CD4-positive, alpha-beta T cell treated with Interleukin-4 for 1 hour (primary cell): ENCODE measurements around the gene DNAAF8.
"Not testable (repeated sequence)": the region's sequence is repeated elsewhere in the genome, so short reads cannot be mapped to it uniquely, and the experiment has no call there.

Experiments
- DNase-seq, 2 donors: peaks; one replicate each; pipeline ENCODE4 v3.0.0-alpha.2; 2020 to 2022

Gene DNAAF8

DNA sequence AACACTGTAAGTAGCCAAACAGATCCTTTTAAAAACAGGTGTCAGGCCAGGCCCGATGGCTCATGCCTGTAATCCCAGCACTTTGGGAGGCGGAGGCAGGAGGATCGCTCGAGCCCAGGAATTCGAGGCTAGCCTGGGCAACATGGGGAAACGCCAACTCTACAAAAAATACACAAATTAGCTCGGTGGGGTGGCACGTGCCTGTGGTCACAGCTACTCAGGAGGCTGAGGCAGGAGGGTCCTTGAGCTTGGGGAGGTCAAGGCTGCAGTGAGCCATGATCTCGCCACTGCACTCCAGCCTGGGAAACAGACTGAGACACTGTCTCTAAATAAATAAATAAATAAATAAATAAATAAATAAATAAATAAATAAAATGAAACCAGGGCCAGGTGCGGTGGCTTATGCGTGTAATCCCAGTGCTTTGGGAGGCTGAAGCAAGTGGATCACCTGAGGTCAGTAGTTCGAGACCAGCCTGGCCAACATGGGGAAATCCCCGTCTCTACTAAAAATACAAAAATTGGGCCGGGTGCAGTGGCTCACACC is 50.2 kb downstream of the DNAAF8 start:
- not testable (repeated sequence) for DNase-seq

DNA sequence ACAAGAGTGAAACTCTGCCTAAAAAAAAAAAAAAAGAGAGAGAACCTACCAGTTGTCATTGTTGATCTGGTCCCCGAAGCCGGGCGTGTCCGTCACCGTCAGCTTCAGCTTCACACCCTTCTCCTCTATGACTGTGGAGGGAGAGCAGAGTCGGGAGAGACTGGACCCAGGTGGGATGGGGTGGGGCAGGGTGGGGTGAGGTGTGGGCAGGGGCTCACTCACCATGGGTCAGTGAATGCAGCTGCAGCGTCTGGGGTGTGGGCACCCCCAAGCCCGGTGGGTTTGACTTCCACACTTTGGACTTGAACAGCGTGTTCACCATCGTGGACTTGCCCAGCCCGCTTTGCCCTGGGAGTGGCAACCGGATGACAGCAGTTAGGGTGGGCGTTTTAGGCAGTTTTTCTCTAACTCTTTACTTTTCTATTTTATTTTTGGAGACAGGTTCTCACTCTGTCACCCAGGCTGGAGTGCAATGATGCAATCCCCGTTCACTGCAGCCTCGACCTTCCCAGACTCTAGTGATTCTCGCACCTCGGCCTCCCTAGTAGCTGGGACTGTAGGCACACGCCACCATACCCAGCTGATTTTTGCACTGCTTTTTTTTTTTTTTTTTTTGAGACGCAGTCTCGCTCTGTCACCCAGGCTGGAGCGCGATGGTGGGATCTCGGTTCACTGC is 51.6 kb downstream of the DNAAF8 start:
- DNase-seq, result no peak

DNA sequence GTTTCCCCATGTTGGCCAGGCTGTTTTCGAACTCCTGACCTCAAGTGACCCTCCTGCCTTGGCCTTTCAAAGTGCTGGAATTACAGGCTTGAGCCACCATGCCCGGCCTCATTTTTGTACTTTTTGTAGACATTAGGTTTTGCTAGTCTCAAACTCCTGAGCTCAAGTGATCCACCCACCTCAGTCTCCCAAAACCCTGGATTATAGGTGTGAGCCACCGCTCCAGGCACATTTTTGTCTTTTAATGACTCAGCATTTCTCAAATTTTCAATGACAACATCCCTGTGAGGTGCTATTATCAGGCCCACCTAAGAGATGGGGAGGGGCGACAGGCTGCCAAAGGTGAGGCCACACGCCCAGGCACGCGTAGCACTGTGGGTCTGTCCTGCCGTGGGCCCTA is 52.7 kb downstream of the DNAAF8 start:
- no peak for DNase-seq

GRCh38 chr16:4787627-4788482 is 53.5 kb downstream of the DNAAF8 start, which contains the start of gene SEPTIN12:
Gene SEPTIN12 (minus strand): TSS chr16:4788345. CDS start chr16:4787645, 700 bp downstream.
- DNase-seq, result no peak

GRCh38 chr16:4788489-4788889 is 54.2 kb downstream of the DNAAF8 start:
- DNase-seq, result no peak

- DNase-seq, result no peak
Observed at GRCh38 chr16:4788910-4789309, 54.6 kb downstream of the DNAAF8 start.

DNA sequence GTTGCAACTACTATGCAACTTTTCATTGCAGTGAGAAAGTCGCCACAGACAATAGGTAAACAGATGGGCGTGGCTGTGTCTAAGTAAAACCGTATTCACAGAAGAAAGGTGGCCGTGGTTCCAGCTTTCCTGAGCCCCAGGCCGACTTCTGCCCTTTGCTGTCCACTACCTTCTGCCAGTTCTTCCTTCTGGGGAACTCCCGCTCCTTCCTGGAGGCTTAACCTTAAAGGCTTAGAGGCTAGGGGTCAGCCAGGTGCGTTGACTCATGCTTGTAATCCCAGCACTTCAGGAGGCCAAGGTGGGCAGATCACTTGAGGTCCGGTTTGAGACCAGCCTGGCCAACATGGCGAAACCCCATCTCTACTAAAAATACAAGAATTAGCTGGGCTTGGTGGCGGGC is 55.9 kb downstream of the DNAAF8 start:
- no peak for DNase-seq

- no peak for DNase-seq
Observed at GRCh38 chr16:4790871-4791270, 56.5 kb downstream of the DNAAF8 start.

- DNase-seq, result no peak
Observed at GRCh38 chr16:4792951-4793513, 58.7 kb downstream of the DNAAF8 start.

DNA sequence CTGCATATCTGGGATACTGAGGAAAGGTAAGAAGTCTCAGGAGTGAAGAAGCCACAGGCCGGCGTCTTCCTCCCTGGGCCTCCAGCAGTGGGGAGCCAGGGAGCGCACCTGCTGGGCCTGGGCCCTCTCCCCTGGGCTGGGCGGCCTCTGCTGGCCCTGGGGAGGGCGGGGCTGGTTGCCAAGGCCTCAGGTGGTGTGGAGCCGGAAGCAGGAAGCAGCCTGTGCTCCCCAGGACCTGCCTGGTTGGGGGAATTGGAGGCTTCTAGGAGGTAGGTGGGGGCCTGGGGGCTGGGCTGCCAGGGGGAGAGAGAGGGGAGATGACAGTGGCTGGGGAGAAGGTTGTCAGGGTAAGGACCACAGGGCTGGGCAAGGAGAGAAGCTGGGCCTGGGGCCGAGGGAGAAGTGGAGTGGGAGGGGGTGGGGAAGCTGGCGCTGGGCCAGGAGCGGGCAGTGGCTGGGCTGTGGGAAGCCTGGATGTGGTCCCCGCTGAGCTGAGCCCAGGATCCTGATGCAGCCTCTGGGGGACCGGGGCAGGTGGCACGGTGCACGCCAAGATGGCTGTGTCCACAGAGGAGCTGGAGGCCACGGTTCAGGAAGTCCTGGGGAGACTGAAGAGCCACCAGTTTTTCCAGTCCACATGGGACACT is 61.0 kb downstream of the DNAAF8 start, which contains the start of gene SMIM22:
Gene SMIM22, plus strand, starts transcription at position 189 of the 647 bp plus-strand sequence. Its CDS starts 366 bp downstream, at position 555.
- no peak for DNase-seq

DNA sequence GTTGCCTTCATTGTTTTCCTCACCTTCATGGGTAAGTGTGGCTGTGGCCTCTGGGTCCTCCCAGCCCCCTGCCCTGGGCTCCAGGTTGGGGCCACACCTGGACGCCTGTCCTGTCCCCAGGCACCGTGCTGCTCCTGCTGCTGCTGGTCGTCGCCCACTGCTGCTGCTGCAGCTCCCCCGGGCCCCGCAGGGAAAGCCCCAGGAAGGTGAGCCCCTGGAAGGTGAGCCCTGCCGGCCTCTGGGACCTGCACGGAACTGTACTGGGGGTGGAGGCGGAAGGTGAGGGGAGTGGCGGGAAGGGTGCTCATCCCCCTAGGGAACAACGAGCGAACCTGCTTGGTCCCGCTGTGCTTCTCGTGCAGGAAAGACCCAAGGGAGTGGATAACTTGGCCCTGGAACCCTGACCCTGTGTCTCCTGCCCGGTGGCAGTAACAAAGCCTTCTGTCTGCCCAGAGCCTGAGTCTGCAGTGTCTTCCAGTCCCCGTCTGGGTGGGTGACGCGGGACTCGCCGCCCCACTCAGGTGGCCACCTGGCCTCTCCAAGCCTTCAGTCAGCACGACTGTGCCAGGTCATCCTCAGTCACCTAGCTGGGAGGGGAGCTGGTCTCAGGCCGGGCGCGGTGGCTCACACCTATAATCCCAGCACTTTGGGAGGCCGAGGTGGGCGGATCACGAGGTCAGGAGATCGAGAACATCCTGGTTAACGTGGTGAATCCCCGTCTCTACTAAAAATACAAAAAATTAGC is 61.7 kb downstream of the DNAAF8 start:
- DNase-seq, result no peak

GRCh38 chr16:4796982-4797804 is 62.9 kb downstream of the DNAAF8 start:
- DNase-seq, result no peak

- no peak for DNase-seq
Observed at GRCh38 chr16:4797805-4798252, 63.5 kb downstream of the DNAAF8 start.

DNA sequence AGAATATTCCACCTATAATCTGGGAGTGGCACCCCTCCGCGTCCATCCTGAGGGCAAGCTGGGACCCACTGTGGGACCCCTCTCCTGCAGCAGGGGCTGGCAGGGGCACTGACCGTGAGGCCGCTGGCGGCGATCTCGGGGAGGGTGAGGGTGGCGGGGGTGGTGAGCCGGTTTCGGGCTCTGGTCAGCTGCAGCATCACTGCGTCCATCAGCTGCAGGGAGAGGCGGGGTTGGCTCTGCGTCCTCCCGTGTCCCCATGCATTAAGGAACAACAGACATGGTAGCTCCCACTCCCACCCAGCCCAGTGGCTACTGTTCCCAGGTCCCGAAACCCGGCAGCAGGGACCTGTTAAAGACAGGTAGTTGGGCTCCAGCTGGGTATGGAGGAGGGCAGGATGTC is 64.1 kb downstream of the DNAAF8 start:
- no peak for DNase-seq
